GM12865 (cell line): ENCODE results near the gene M1AP.

Experiments used
- DNase-seq: peaks from one replicate; pipeline ENCODE4 v3.0.0; 2010; ENCODE audit warnings: low read depth
- H3K4me3 ChIP-seq: 2 replicates; pipeline ENCODE4 v1.5.1; 2011; ENCODE audit warnings: mild to moderate bottlenecking, low read depth, low read length, control low read depth
- TF ChIP-seq, protein P1 (sequence below): IDR thresholded peaks from 2 replicates; pipeline ENCODE4 v1.5.1; 2011; ENCODE audit warnings: low read length, control low read depth, low read depth, inconsistent platforms; ENCODE audit not compliant: insufficient read depth; ENCODE audit errors: missing control alignments

The M1AP gene

DNA sequence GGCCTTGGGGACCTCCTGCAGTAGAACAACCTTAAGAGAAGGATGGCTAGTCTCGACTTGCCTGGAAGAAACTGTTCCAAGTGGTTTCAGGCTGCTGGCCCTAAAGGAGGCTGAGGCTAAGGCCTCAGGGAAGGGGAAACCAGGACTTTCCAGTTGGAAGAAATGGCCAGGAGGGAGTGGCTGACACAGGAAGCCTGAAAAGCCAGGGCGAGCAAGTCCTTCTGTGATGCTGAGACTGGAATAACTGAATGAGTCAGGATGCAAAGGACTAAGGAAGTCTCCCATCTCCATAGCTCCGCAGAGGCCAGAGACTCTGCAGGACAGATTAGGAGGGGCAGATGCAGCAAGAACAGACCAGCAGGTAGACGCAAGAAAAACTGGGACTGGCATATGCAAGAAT, 111.0 kb downstream of the M1AP start:
- DNase-seq: no peak
- H3K4me3 ChIP-seq: no peak overlapping the region
- TF ChIP-seq, protein P1, sequence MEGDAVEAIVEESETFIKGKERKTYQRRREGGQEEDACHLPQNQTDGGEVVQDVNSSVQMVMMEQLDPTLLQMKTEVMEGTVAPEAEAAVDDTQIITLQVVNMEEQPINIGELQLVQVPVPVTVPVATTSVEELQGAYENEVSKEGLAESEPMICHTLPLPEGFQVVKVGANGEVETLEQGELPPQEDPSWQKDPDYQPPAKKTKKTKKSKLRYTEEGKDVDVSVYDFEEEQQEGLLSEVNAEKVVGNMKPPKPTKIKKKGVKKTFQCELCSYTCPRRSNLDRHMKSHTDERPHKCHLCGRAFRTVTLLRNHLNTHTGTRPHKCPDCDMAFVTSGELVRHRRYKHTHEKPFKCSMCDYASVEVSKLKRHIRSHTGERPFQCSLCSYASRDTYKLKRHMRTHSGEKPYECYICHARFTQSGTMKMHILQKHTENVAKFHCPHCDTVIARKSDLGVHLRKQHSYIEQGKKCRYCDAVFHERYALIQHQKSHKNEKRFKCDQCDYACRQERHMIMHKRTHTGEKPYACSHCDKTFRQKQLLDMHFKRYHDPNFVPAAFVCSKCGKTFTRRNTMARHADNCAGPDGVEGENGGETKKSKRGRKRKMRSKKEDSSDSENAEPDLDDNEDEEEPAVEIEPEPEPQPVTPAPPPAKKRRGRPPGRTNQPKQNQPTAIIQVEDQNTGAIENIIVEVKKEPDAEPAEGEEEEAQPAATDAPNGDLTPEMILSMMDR: no peak

- TF ChIP-seq, protein P1: no peak
- DNase-seq: no peak
- H3K4me3 ChIP-seq: no peak overlapping the region
Observed at GRCh38 chr2:74536166-74536950, 111.8 kb downstream of the M1AP start.

- no peak overlapping the region for H3K4me3 ChIP-seq
- TF ChIP-seq, protein P1: no peak
- DNase-seq: no peak
Observed at GRCh38 chr2:74535440-74535965, 112.6 kb downstream of the M1AP start.

DNA sequence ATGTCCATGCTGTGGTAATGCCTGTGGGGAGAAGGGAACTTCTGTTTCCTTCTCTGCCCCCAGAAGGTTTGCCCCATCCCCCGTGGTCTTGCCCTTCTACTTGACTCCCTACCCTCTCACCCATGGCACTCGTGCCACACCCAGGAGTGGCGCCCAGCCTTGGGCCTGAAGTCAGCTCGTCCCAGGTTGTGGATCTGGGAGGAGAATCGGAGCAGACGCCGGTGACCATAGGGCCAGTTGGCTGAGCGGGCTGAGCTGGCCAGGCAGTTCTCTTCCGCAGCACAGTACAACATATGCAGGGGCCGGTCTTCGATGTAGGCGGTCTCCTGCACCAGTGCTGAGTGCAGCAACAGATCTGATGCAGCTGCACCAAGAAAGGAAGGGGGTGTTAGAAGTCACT, 113.7 kb downstream of the M1AP start:
- no peak for DNase-seq
- TF ChIP-seq, protein P1: no peak

DNA sequence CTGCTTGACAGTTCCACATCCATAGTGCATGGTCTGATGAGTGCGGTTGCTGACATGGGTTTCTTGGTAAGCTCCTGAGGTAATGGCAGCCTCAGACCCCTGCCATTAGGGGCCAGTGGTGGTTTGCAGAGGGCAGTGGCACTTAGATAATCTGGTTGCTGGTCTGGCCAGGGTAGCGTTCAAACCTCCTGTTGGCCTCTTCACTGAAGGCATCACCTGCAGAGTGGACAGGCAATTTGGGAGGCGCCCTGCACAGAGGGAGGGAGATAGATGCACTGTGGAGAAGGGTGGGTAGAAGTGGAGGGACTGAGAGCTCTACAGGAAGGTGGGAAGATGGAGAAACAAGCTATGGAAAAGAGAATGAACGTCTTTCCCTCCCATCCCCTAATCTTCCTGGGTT, 114.7 kb downstream of the M1AP start:
- TF ChIP-seq, protein P1: no peak
- no peak for DNase-seq
- no peak overlapping the region for H3K4me3 ChIP-seq

More for the DNA sequence above, 113.7 kb downstream of the M1AP start:
- H3K4me3 ChIP-seq: no peak overlapping the region

- peak; percentile 65 for DNase-seq
- TF ChIP-seq, protein P1: peak; percentile 22
- H3K4me3 ChIP-seq: no peak overlapping the region
Observed at GRCh38 chr2:74532222-74532621, 115.9 kb downstream of the M1AP start.
